ENCODE measurements around the gene COX8C. TPM values are rescaled to one million over a fixed set of nuclear protein-coding genes. Genes with fewer than 3 reads are reported as not detected.
"Not testable (repeated sequence)": the region's sequence is repeated elsewhere in the genome, so short reads cannot be mapped to it uniquely, and the experiment has no call there.

COX8C gene
- total and polyA plus RNA-seq, 2 of the 8 experiments (the other 6 are each of a cell fraction or from before 2014, with no cell fraction given), result not detected

DNA sequence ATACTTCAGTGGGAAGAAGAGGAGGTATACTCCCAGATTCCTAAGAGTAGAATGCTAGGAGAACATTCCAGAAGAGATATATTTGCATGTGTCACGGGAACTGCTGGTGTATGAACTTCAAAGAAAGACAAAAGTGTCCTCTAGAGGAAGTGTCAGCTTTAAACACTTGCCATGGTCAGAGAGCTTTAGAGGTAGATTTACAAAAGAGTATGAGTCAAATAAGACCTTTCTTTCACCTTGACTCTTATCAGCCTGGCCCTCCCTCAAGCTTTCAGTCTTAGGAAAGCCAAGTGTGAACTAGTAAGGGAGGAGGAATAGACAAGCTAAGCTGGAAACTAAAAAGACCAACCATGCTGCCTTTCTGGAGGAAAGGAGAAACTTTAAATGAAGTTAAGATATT is 34.7 kb downstream of the COX8C start (continued):
- TF ChIP-seq USF2 (IDR thresholded peaks at IDR 0.05; ENCODE audit: low read length) (no peak), RAD21 (IDR thresholded peaks at IDR 0.05 in 1 of 2, conservative IDR thresholded peaks at IDR 0.05 in 1 of 2; ENCODE audit: low read depth in 2 of 2, low read length in 2 of 2) (no peak), RFX5 (IDR thresholded peaks at IDR 0.05; ENCODE audit: borderline replicate concordance, low read depth, low read length) (no peak)

- DNase-seq (ENCODE audit: low read depth in 1 of 2, low spot score in 2 of 2), result not testable (repeated sequence)
Observed at GRCh38 chr14:93384256-93384655, 37.3 kb downstream of the COX8C start.

More at GRCh38 chr14:93384256-93384655, 37.3 kb downstream of the COX8C start:
- POLR2A ChIA-PET (ENCODE audit: partially characterized antibody); H3K23me2 ChIP-seq (ENCODE audit: low read depth, low read length); H3K18ac ChIP-seq (ENCODE audit: extremely low read depth, low read length); H3K27me3 ChIP-seq (replicated peaks in 1 of 4; ENCODE audit: control insufficient read depth in 3 of 4, extremely low read depth in 1 of 4, insufficient read depth in 3 of 4, low read length in 3 of 4); H2BK15ac ChIP-seq (ENCODE audit: low read length); H3K4me2 ChIP-seq (ENCODE audit: insufficient read depth in 1 of 2, low read depth in 2 of 2, low read length in 2 of 2); H3K14ac ChIP-seq (ENCODE audit: insufficient read length); H3K4me3 ChIP-seq (ENCODE audit: extremely low read depth in 1 of 4, insufficient read depth in 2 of 4, low read depth in 3 of 4, low read length in 4 of 4); H3K56ac ChIP-seq (replicated peaks; ENCODE audit: insufficient read length, low read depth, low read length); H3K36me3 ChIP-seq (ENCODE audit: control insufficient read depth in 2 of 4, insufficient read depth in 4 of 4, low read length in 3 of 4); H2BK120ac ChIP-seq (replicated peaks; ENCODE audit: low read depth, low read length); H4K20me1 ChIP-seq (replicated peaks in 1 of 2; ENCODE audit: control insufficient read depth in 1 of 2, insufficient read depth in 2 of 2, low read length in 2 of 2); CTCF ChIA-PET (ENCODE audit: partially characterized antibody); H3K27ac ChIP-seq (ENCODE audit: low read depth, low read length); H4K8ac ChIP-seq (ENCODE audit: extremely low read depth, insufficient read depth, low read length); H3K9me3 ChIP-seq (ENCODE audit: insufficient read depth in 2 of 2, low read depth in 1 of 2, low read length in 1 of 2); H2BK20ac ChIP-seq (ENCODE audit: low read length); H3K4ac ChIP-seq (replicated peaks; ENCODE audit: insufficient read length, low read depth, low read length); H4K5ac ChIP-seq (ENCODE audit: insufficient read length, low read depth, low read length); H3K23ac ChIP-seq (ENCODE audit: insufficient read length); H2AFZ ChIP-seq (ENCODE audit: low read length); H2AK5ac ChIP-seq (ENCODE audit: low read depth, low read length); H3K9ac ChIP-seq (replicated peaks in 1 of 4; ENCODE audit: extremely low read depth in 1 of 4, low read depth in 3 of 4, low read length in 3 of 4); H2BK12ac ChIP-seq (ENCODE audit: low read depth, low read length); H3K79me1 ChIP-seq (ENCODE audit: low read depth, low read length); H2BK5ac ChIP-seq (ENCODE audit: low read depth, low read length); H3K79me2 ChIP-seq (ENCODE audit: control insufficient read depth in 1 of 2, insufficient read depth in 2 of 2, low read length in 2 of 2); H4K91ac ChIP-seq (replicated peaks; ENCODE audit: insufficient read length, low read length); H3K4me1 ChIP-seq (replicated peaks in 1 of 4; ENCODE audit: control insufficient read depth in 3 of 4, insufficient read depth in 4 of 4, low read length in 3 of 4); FAIRE-seq: not testable (repeated sequence)
- 90% methylated on average over 1 of the region's 1 CpG; no CpG with 5 or more reads in 1 of the 2 experiments for WGBS, 2 experiments (ENCODE audit: extremely low coverage in 1 of 2, insufficient coverage in 1 of 2, insufficient read length in 1 of 2, insufficient replicate concordance in 2 of 2, low coverage in 1 of 2, low lambda C conversion rate in 2 of 2, missing lambda C conversion rate in 1 of 2)

Measured in H1 (cell line).